ENCODE data around the gene MARCHF10. TPM values are rescaled to one million over a fixed set of nuclear protein-coding genes. Genes with fewer than 3 reads are reported as not detected.

The MARCHF10 gene
- polyA plus RNA-seq, 1 experiment = 0.14 TPM

DNA sequence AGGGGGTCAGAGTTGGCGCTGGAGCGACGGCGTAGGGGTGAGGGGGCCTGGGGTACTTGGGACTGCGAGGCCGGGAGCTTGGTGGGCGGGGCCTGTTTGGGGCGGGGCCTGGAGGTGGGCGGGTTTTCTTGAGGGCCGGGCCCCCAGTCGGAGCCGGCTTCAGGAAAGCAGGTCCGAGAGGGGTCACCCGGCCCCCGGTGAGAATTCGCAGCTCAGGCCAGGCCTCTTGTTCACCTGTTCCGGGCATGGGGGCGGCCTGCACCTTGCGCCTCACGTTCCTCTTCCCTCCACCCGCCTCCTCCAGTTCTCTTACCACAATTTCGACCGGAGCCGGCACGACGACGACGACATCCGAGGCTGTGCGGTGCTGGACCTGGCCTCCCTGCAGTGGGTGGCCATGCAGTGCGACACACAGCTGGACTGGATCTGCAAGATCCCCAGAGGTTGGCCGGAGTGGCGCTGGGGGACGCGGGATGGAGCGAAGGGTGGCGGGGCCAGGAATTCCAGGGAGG is 128.2 kb downstream of the MARCHF10 start:
- no peak for DNase-seq (ENCODE audit: low read depth, low spot score)
- TF ChIP-seq, protein P1, sequence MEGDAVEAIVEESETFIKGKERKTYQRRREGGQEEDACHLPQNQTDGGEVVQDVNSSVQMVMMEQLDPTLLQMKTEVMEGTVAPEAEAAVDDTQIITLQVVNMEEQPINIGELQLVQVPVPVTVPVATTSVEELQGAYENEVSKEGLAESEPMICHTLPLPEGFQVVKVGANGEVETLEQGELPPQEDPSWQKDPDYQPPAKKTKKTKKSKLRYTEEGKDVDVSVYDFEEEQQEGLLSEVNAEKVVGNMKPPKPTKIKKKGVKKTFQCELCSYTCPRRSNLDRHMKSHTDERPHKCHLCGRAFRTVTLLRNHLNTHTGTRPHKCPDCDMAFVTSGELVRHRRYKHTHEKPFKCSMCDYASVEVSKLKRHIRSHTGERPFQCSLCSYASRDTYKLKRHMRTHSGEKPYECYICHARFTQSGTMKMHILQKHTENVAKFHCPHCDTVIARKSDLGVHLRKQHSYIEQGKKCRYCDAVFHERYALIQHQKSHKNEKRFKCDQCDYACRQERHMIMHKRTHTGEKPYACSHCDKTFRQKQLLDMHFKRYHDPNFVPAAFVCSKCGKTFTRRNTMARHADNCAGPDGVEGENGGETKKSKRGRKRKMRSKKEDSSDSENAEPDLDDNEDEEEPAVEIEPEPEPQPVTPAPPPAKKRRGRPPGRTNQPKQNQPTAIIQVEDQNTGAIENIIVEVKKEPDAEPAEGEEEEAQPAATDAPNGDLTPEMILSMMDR (IDR thresholded peaks at IDR 0.05; ENCODE audit: low read depth, low read length) = no peak
- Histone ChIP-seq H3K27me3 (ENCODE audit: control insufficient read depth, insufficient read depth, low read length) (no peaks in the 10 kb centered on the region), H3K27ac (ENCODE audit: low read depth, low read length) (no peak overlapping the region), H3K4me3 (ENCODE audit: low read depth, low read length) (no peak overlapping the region), H3K9me3 (ENCODE audit: control insufficient read depth, insufficient read depth, low read length) (no peaks in the 10 kb centered on the region; the same call in 1 of the 2 replicates)
- ChIA-PET POLR2A (no interaction called here), CTCF (no interaction called here)

DNA sequence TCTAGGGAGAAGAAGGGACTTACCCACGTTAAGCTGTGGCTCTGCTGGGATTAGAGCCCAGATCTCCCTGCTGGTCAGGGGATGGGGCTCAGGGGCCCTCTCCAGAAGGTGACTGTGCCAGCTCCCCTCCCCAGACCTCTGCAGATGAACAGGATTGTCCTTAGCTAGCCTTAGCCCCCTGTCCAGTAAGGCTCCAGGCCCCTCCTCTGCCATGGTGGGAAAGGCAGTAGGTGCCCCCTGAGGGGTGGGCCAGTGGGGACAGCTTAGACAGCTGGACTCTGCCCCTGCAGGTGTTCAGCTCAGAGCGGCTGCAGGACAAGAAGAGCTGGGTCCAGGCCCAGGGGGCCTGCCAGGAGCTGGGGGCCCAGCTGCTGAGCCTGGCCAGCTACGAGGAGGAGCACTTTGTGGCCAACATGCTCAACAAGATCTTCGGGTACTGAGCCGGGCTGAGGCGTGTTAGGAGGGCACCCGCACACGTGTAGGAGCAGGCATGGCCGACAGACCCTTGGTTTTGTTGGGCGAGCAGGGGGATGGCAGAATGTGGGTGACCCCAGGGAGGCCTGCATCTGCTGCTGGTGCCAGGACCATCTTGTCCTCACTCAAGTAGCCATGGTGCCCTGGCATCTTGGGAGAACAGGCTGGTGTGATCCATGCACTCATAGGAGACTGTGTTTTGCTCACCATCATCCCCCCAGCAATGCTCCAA is 129.7 kb downstream of the MARCHF10 start:
- POLR2A ChIA-PET = no interaction called here
- no peak overlapping the region for H3K4me3 ChIP-seq (ENCODE audit: low read depth, low read length)
- no peak overlapping the region for H3K27ac ChIP-seq (ENCODE audit: low read depth, low read length)
- CTCF ChIA-PET = no interaction called here
- no peaks in the 10 kb centered on the region for H3K27me3 ChIP-seq (ENCODE audit: control insufficient read depth, insufficient read depth, low read length)
- no peak for DNase-seq (ENCODE audit: low read depth, low spot score)
- no peaks in the 10 kb centered on the region; the same call in 1 of the 2 replicates for H3K9me3 ChIP-seq (ENCODE audit: control insufficient read depth, insufficient read depth, low read length)
- TF ChIP-seq, protein P1 (IDR thresholded peaks at IDR 0.05; ENCODE audit: low read depth, low read length) = no peak

DNA sequence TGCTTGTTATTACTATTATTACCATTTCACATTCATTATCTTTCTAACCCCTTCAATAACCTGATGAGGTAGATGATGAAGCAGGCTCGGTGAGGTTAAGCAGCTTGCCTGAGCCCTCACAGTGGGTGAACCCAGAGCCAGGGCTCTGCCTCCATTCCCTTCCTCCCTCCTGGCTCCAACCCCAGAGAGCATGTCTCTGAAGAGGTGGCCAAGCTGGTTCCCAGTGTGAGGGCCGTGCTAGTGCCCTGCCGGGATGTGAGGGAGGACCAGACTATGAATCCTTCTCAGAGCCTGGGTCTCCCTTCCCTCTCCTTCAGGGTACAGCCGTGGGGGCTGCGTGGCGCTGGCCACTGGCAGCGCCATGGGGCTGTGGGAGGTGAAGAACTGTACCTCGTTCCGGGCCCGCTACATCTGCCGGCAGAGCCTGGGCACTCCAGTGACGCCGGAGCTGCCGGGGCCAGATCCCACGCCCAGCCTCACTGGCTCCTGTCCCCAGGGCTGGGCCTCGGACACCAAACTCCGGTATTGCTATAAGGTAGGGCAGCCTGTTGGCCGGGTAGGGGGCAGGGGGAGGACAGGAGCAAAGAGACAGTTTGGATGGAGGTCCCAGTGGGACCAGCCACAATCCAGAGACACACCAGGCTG is 131.0 kb downstream of the MARCHF10 start:
- H3K27ac ChIP-seq (ENCODE audit: low read depth, low read length) = no peak overlapping the region
- ChIA-PET CTCF (no interaction called here), POLR2A (interaction anchor here (0.6 kb wide), 1 partner anchor 425 kb away, joined by 3 read pairs; no protein-coding TSS in a partner anchor)
- no peak for DNase-seq (ENCODE audit: low read depth, low spot score)
- no peak overlapping the region for H3K4me3 ChIP-seq (ENCODE audit: low read depth, low read length)
- TF ChIP-seq, protein P1 (IDR thresholded peaks at IDR 0.05; ENCODE audit: low read depth, low read length) = no peak
- no peaks in the 10 kb centered on the region; the same call in 1 of the 2 replicates for H3K9me3 ChIP-seq (ENCODE audit: control insufficient read depth, insufficient read depth, low read length)
- no peaks in the 10 kb centered on the region for H3K27me3 ChIP-seq (ENCODE audit: control insufficient read depth, insufficient read depth, low read length)

DNA sequence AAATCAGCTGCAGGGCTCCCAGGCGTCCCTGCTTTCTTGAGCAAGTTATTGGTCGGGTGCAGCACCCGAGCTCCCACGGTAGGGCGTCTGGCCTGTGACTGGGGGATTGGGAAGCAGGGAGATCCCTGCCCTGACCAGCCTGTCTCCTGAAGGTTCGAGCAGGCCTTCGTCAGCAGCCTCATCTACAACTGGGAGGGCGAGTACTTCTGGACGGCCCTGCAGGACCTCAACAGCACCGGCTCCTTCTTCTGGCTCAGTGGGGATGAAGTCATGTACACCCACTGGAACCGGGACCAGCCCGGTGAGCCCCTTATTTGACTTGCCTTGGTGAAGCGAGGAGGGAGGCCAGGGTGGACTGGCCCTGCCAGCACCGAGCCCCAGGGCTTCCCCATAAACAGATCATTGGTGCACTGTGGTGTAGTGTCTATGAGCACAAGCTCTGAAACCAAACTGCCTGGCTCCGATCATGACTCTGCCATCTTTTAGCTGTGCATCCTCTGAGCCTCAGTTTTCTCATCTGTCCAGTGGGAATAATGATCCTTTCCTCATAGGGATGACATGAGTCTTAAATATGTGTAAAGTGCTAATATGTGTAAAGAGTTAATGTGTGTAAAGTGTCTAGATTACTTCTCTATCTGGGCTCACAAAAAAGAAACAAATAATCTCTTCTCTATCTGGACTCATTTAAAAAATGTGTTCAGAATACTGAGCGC is 131.7 kb downstream of the MARCHF10 start:
- CTCF ChIA-PET = no interaction called here
- Histone ChIP-seq H3K27me3 (ENCODE audit: control insufficient read depth, insufficient read depth, low read length) (no peaks in the 10 kb centered on the region), H3K9me3 (ENCODE audit: control insufficient read depth, insufficient read depth, low read length) (no peaks in the 10 kb centered on the region; the same call in 1 of the 2 replicates), H3K4me3 (ENCODE audit: low read depth, low read length) (no peak overlapping the region), H3K27ac (ENCODE audit: low read depth, low read length) (no peak overlapping the region)
- DNase-seq (ENCODE audit: low read depth, low spot score) = no peak
- POLR2A ChIA-PET = interaction anchor here (0.6 kb wide), 1 partner anchor 425 kb away, joined by 3 read pairs; no protein-coding TSS in a partner anchor
- TF ChIP-seq, protein P1 (IDR thresholded peaks at IDR 0.05; ENCODE audit: low read depth, low read length) = no peak
